Thyroid gland (tissue), 4 donors: ENCODE data around the gene SRBD1.

ENCODE experiments used
- POLR2A ChIP-seq, 2 donors: fragments of 450-650 bp; IDR thresholded peaks; one replicate each; pipeline ENCODE4 v1.6.1; 2017; ENCODE audit warnings: antibody characterized with exemption in 2 of 2, mild to moderate bottlenecking in 2 of 2, moderate library complexity in 1 of 2
- TF ChIP-seq, protein P1 (sequence below), 6 experiments: fragments of 200-600 bp in 3 of 6; fragments of 450-650 bp in 3 of 6; sonication (generic) in 3 of 6; IDR thresholded peaks; one replicate each; pipeline ENCODE4 v1.5.1; 2016 to 2019; ENCODE audit warnings: antibody characterized with exemption in 6 of 6, mild to moderate bottlenecking in 2 of 6, inconsistent platforms in 1 of 6, moderate library complexity in 1 of 6

DNA sequence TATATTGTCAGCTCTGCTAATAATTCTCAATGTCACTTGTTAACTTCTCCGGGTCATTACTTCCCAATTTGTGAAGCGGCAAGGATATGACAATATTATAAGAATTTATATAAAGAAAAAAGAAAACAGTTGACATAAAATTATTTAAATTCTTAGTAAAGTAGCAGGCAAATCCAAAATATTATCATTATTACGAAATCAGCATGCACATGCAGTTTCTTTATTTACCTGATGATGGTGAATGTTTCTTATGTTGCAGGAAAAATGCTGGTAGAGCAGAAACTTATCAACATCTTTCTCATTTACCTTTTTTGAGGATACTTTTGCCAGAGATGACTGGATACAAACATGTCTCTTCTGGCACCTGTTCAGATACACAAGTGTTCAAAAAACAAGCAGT lies 38.1 kb downstream of the SRBD1 start:
- TF ChIP-seq, protein P1, sequence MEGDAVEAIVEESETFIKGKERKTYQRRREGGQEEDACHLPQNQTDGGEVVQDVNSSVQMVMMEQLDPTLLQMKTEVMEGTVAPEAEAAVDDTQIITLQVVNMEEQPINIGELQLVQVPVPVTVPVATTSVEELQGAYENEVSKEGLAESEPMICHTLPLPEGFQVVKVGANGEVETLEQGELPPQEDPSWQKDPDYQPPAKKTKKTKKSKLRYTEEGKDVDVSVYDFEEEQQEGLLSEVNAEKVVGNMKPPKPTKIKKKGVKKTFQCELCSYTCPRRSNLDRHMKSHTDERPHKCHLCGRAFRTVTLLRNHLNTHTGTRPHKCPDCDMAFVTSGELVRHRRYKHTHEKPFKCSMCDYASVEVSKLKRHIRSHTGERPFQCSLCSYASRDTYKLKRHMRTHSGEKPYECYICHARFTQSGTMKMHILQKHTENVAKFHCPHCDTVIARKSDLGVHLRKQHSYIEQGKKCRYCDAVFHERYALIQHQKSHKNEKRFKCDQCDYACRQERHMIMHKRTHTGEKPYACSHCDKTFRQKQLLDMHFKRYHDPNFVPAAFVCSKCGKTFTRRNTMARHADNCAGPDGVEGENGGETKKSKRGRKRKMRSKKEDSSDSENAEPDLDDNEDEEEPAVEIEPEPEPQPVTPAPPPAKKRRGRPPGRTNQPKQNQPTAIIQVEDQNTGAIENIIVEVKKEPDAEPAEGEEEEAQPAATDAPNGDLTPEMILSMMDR (IDR thresholded peaks at IDR 0.05): no peak
- no peak for TF ChIP-seq POLR2A (IDR thresholded peaks at IDR 0.05)
